OCI-LY7 (cell line): ENCODE measurements around the gene SNAP25. TPM values are rescaled to one million over a fixed set of nuclear protein-coding genes. Genes with fewer than 3 reads are reported as not detected.

Experiments
- BruUV-seq: library from RNA; stranded (reverse); fragments of 400-500 nt; replicated peaks from 2 replicates; lab custom pipeline; 2021; lab: Mats Ljungman, UMichigan
- CTCF ChIA-PET: fragments of 300-600 bp; sonication (Branson Sonifier 250); formaldehyde crosslinking; loops from one replicate; lab custom pipeline; 2022; ENCODE audit warnings: antibody characterized with exemption; ENCODE audit not compliant: unreplicated experiment; lab: Charles Lee
- POLR2A ChIA-PET: fragments of 300-600 bp; sonication (Branson Sonifier 250); formaldehyde crosslinking; loops from one replicate; lab custom pipeline; 2022; ENCODE audit warnings: antibody characterized with exemption; lab: Charles Lee
- DNase-seq: peaks from one replicate; pipeline ENCODE4 v3.0.0-alpha.2; 2015; ENCODE audit warnings: low spot score
- H2AFZ ChIP-seq: fragments of 200-600 bp; sonication (generic), shearing (Covaris generic); 2 replicates; pipeline ENCODE4 v1.6.1; 2014; ENCODE audit warnings: mild to moderate bottlenecking, antibody characterized with exemption, low read length, moderate library complexity
- H3K27ac ChIP-seq: fragments of 200-600 bp; sonication (generic); 2 replicates; pipeline ENCODE4 v1.5.1; 2014; ENCODE audit warnings: mixed run types, low read depth, mild to moderate bottlenecking, moderate library complexity, low read length, inconsistent platforms; ENCODE audit not compliant: poor library complexity, severe bottlenecking
- H3K36me3 ChIP-seq: fragments of 200-600 bp; sonication (generic); 2 replicates; pipeline ENCODE4 v1.6.1; 2014; ENCODE audit warnings: mild to moderate bottlenecking, antibody characterized with exemption, low read length, moderate library complexity, mixed read lengths; ENCODE audit not compliant: insufficient read depth
- H3K4me1 ChIP-seq: fragments of 200-600 bp; sonication (generic); 2 replicates; pipeline ENCODE4 v1.5.1; 2014; ENCODE audit warnings: mild to moderate bottlenecking, low read length; ENCODE audit not compliant: insufficient read depth, poor library complexity, severe bottlenecking
- H3K4me2 ChIP-seq: fragments of 200-600 bp; sonication (generic); 2 replicates; pipeline ENCODE4 v1.6.1; 2014; ENCODE audit warnings: mild to moderate bottlenecking, low read length
- H3K4me3 ChIP-seq: fragments of 200-600 bp; sonication (generic); 2 replicates; pipeline ENCODE4 v1.5.1; 2014; ENCODE audit warnings: mild to moderate bottlenecking, low read depth, low read length; ENCODE audit not compliant: poor library complexity, severe bottlenecking
- H3K79me2 ChIP-seq: fragments of 200-600 bp; sonication (generic); 2 replicates; pipeline ENCODE4 v1.6.1; 2016; ENCODE audit warnings: low read depth, mild to moderate bottlenecking, low read length, moderate library complexity, mixed read lengths; ENCODE audit not compliant: insufficient read depth
- H3K9me2 ChIP-seq: fragments of 200-600 bp; sonication (generic); 2 replicates; pipeline ENCODE4 v1.6.1; 2016; ENCODE audit warnings: mild to moderate bottlenecking, low read length, mixed read lengths; ENCODE audit not compliant: insufficient read depth
- H3K9me3 ChIP-seq: fragments of 200-600 bp; sonication (generic); 2 replicates; pipeline ENCODE4 v1.6.1; 2014; ENCODE audit warnings: mild to moderate bottlenecking, mixed run types, low read length, mixed read lengths
- H4K20me1 ChIP-seq: fragments of 200-600 bp; sonication (generic); 2 replicates; pipeline ENCODE4 v1.6.1; 2014; ENCODE audit warnings: mild to moderate bottlenecking, antibody characterized with exemption, low read length, moderate library complexity, mixed read lengths; ENCODE audit not compliant: insufficient read depth
- EZH2phosphoT487 ChIP-seq: fragments of 200-600 bp; sonication (generic); IDR thresholded peaks from 2 replicates; pipeline ENCODE4 v1.6.1; 2018; ENCODE audit warnings: low read depth, borderline replicate concordance, mild to moderate bottlenecking, mixed run types, antibody characterized with exemption, low read length, moderate library complexity, mixed read lengths
- intact Hi-C: fragments of 100-400 bp; cut with micrococcal nuclease; formaldehyde crosslinking; loops from one replicate; pipeline ENCODE4 v1.10.0; 2022; ENCODE audit not compliant: unreplicated experiment
- total RNA-seq, 2 experiments: library from RNA; depleted of rRNA in 1 of 2; stranded (reverse); fragments of >200 nt in 1 of 2; shearing (Covaris generic) in 1 of 2; gene quantifications; 2 replicates each; pipeline ENCODE4 v1.2.3, GENCODE V29; 2014 to 2022
- TF ChIP-seq, protein P1 (sequence below): fragments of 200-600 bp; sonication (generic); conservative IDR thresholded peaks from 2 replicates; pipeline ENCODE4 v1.5.1; 2014; ENCODE audit warnings: mild to moderate bottlenecking, antibody characterized with exemption, low read length, moderate library complexity, mixed read lengths

SNAP25 gene
- total RNA-seq, 2 experiments from 2014 or later: not detected

DNA sequence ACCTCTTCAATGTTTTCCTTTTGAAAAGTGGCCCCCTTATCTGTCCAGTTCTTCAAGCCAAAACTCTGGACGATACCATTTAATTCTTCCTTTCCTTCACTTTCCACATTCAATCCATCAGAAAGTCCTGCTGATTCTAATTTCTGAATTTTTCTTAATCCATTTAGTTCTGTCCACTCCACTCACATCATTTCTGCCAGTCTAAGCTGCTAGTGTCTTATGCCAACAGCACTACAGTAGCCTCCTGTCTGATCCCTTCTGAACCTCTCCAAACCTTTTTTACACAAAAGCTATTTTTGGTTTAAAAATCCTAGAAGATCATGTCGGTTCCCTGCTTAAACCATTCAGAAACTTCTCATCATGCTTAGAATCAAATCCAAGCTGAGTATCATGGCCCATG is 24.5 kb upstream of the SNAP25 start:
- ChIA-PET CTCF (no interaction called here), POLR2A (no interaction called here)
- TF ChIP-seq, protein P1, sequence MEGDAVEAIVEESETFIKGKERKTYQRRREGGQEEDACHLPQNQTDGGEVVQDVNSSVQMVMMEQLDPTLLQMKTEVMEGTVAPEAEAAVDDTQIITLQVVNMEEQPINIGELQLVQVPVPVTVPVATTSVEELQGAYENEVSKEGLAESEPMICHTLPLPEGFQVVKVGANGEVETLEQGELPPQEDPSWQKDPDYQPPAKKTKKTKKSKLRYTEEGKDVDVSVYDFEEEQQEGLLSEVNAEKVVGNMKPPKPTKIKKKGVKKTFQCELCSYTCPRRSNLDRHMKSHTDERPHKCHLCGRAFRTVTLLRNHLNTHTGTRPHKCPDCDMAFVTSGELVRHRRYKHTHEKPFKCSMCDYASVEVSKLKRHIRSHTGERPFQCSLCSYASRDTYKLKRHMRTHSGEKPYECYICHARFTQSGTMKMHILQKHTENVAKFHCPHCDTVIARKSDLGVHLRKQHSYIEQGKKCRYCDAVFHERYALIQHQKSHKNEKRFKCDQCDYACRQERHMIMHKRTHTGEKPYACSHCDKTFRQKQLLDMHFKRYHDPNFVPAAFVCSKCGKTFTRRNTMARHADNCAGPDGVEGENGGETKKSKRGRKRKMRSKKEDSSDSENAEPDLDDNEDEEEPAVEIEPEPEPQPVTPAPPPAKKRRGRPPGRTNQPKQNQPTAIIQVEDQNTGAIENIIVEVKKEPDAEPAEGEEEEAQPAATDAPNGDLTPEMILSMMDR: no peak
- no peak for TF ChIP-seq EZH2phosphoT487
- H3K4me1 ChIP-seq: no peaks in the 10 kb centered on the region
- no peaks in the 10 kb centered on the region for H3K36me3 ChIP-seq
- no peaks in the 10 kb centered on the region for H4K20me1 ChIP-seq
- no peaks in the 10 kb centered on the region for H3K9me2 ChIP-seq
- no peak for DNase-seq
- BruUV-seq: no TSS peak
- H3K9me3 ChIP-seq: no peaks in the 10 kb centered on the region
- no peaks in the 10 kb centered on the region for H3K79me2 ChIP-seq
- H3K4me2 ChIP-seq: no peak overlapping the region
- no peak overlapping the region for H3K4me3 ChIP-seq
- intact Hi-C loops: no loop called here
- no peak overlapping the region for H3K27ac ChIP-seq
- no peak overlapping the region for H2AFZ ChIP-seq

DNA sequence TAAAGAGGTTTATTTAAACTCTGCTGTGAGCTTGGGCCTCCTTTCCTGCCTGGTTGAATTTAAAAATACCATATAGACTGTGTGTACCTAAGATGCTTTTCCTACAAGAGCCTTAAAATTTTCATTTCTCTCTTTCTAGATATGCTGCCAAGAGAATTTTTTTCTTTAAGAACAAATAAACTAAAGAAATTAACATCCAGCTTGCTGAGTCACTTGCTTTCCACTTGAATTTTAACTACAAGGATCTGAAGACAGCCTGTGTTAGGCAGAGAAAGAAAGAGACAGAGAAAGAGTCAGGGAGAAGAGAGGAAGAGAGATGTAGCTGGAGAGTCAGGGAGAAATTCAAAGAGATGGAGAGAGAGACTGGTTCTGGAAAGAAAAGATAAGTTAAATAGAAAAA is 18.3 kb upstream of the SNAP25 start:
- TF ChIP-seq EZH2phosphoT487: no peak
- TF ChIP-seq, protein P1: no peak
- Histone ChIP-seq H3K4me2 (no peak overlapping the region), H3K36me3 (no peaks in the 10 kb centered on the region), H4K20me1 (no peaks in the 10 kb centered on the region), H3K9me3 (no peaks in the 10 kb centered on the region), H3K4me3 (no peak overlapping the region), H3K9me2 (no peaks in the 10 kb centered on the region), H2AFZ (no peak overlapping the region), H3K4me1 (no peaks in the 10 kb centered on the region), H3K79me2 (no peaks in the 10 kb centered on the region), H3K27ac (no peak overlapping the region)
- no peak for DNase-seq
- ChIA-PET POLR2A (no interaction called here), CTCF (no interaction called here)
- intact Hi-C loops: no loop called here
- no TSS peak for BruUV-seq

DNA sequence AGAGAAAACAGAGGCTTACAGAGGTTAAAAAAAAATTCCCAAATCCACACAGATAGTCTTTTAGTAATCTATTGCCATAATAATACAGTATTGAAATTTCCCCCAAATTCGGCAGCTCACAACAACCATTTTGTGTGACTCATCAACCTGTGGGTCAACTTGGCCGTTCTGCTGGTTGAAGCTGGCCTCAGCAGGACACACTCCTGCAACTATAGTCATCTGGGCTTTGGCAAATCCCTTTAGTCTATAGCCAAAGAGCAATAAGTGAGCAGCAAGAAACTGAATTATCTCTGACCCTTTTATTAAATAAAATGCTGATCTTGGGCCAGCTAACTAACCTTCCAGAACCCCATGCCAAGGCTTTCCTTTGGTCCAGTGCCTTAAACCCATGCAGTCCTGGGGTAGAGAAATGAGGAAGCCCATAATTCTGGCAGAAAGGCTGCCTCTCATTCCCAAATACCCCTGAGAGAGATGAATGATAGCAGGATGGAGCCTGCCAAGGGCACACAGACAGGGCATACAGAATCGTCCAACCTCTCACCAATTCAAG is 17.2 kb upstream of the SNAP25 start:
- no peaks in the 10 kb centered on the region for H3K4me1 ChIP-seq
- no peaks in the 10 kb centered on the region for H3K9me2 ChIP-seq
- H3K9me3 ChIP-seq: no peaks in the 10 kb centered on the region
- no peaks in the 10 kb centered on the region for H4K20me1 ChIP-seq
- POLR2A ChIA-PET: no interaction called here
- no peak overlapping the region for H3K27ac ChIP-seq
- no TSS peak for BruUV-seq
- intact Hi-C loops: no loop called here
- no peak overlapping the region for H3K4me2 ChIP-seq
- CTCF ChIA-PET: no interaction called here
- no peak overlapping the region for H2AFZ ChIP-seq
- no peaks in the 10 kb centered on the region for H3K79me2 ChIP-seq
- TF ChIP-seq, protein P1: no peak
- TF ChIP-seq EZH2phosphoT487: no peak
- H3K4me3 ChIP-seq: no peak overlapping the region
- no peaks in the 10 kb centered on the region for H3K36me3 ChIP-seq
- DNase-seq: no peak
